ENCODE data around the gene NTMT2. TPM values are rescaled to one million over a fixed set of nuclear protein-coding genes. Genes with fewer than 3 reads are reported as not detected.

The NTMT2 gene
- polyA plus RNA-seq, 1 experiment, result not detected

GRCh38 chr1:170146720-170147263 lies 1.0 kb downstream of the NTMT2 start:
- ChIA-PET CTCF (interaction anchor here (0.5 kb wide), 1 partner anchor 807 kb away, joined by 4 read pairs; no protein-coding TSS in a partner anchor), POLR2A (no interaction called here)
- Histone ChIP-seq H3K9me3 (ENCODE audit: control insufficient read depth, insufficient read depth, low read length) (no peaks in the 10 kb centered on the region), H3K27me3 (ENCODE audit: control insufficient read depth, insufficient read depth, low read length) (no peaks in the 10 kb centered on the region), H3K4me3 (ENCODE audit: low read depth, low read length) (no peak overlapping the region), H3K27ac (ENCODE audit: low read depth, low read length) (no peak overlapping the region)
- DNase-seq (ENCODE audit: low read depth, low spot score), result no peak
- TF ChIP-seq CTCF (IDR thresholded peaks at IDR 0.05; ENCODE audit: low read depth, low read length), result no peak

- Histone ChIP-seq H3K4me3 (ENCODE audit: low read depth, low read length) (no peak overlapping the region), H3K27me3 (ENCODE audit: control insufficient read depth, insufficient read depth, low read length) (no peaks in the 10 kb centered on the region), H3K27ac (ENCODE audit: low read depth, low read length) (no peak overlapping the region), H3K9me3 (ENCODE audit: control insufficient read depth, insufficient read depth, low read length) (no peaks in the 10 kb centered on the region)
- no peak for TF ChIP-seq CTCF (IDR thresholded peaks at IDR 0.05; ENCODE audit: low read depth, low read length)
- no peak for DNase-seq (ENCODE audit: low read depth, low spot score)
- ChIA-PET CTCF (no interaction called here), POLR2A (no interaction called here)
Observed at GRCh38 chr1:170149241-170149640, 3.5 kb downstream of the NTMT2 start.

GRCh38 chr1:170150016-170150415 lies 4.3 kb downstream of the NTMT2 start:
- no peak for DNase-seq (ENCODE audit: low read depth, low spot score)
- CTCF ChIA-PET, result no interaction called here
- Histone ChIP-seq H3K4me3 (ENCODE audit: low read depth, low read length) (no peak overlapping the region), H3K27ac (ENCODE audit: low read depth, low read length) (no peak overlapping the region), H3K27me3 (ENCODE audit: control insufficient read depth, insufficient read depth, low read length) (no peaks in the 10 kb centered on the region), H3K9me3 (ENCODE audit: control insufficient read depth, insufficient read depth, low read length) (no peaks in the 10 kb centered on the region)
- TF ChIP-seq CTCF (IDR thresholded peaks at IDR 0.05; ENCODE audit: low read depth, low read length), result no peak
- POLR2A ChIA-PET, result no interaction called here

GRCh38 chr1:170150921-170151320 lies 5.2 kb downstream of the NTMT2 start:
- TF ChIP-seq CTCF (IDR thresholded peaks at IDR 0.05; ENCODE audit: low read depth, low read length), result no peak
- no peaks in the 10 kb centered on the region for H3K9me3 ChIP-seq (ENCODE audit: control insufficient read depth, insufficient read depth, low read length)
- no peaks in the 10 kb centered on the region for H3K27me3 ChIP-seq (ENCODE audit: control insufficient read depth, insufficient read depth, low read length)
- DNase-seq (ENCODE audit: low read depth, low spot score), result no peak
- H3K4me3 ChIP-seq (ENCODE audit: low read depth, low read length), result no peak overlapping the region
- POLR2A ChIA-PET, result no interaction called here
- CTCF ChIA-PET, result interaction anchor here (1.7 kb wide), 1 partner anchor 76 kb away, joined by 3 read pairs; the partner anchor contains the start of gene KIFAP3
- H3K27ac ChIP-seq (ENCODE audit: low read depth, low read length), result no peak overlapping the region

GRCh38 chr1:170153417-170153816 lies 7.7 kb downstream of the NTMT2 start:
- POLR2A ChIA-PET, result no interaction called here
- TF ChIP-seq CTCF (IDR thresholded peaks at IDR 0.05; ENCODE audit: low read depth, low read length), result no peak
- DNase-seq (ENCODE audit: low read depth, low spot score), result no peak
- Histone ChIP-seq H3K27me3 (ENCODE audit: control insufficient read depth, insufficient read depth, low read length) (no peaks in the 10 kb centered on the region), H3K9me3 (ENCODE audit: control insufficient read depth, insufficient read depth, low read length) (no peaks in the 10 kb centered on the region), H3K4me3 (ENCODE audit: low read depth, low read length) (no peak overlapping the region), H3K27ac (ENCODE audit: low read depth, low read length) (no peak overlapping the region)
- CTCF ChIA-PET, result no interaction called here
